ENCODE data around the gene CHCHD2.
"Not testable (repeated sequence)": the region's sequence is repeated elsewhere in the genome, so short reads cannot be mapped to it uniquely, and the experiment has no call there.

Gene CHCHD2

DNA sequence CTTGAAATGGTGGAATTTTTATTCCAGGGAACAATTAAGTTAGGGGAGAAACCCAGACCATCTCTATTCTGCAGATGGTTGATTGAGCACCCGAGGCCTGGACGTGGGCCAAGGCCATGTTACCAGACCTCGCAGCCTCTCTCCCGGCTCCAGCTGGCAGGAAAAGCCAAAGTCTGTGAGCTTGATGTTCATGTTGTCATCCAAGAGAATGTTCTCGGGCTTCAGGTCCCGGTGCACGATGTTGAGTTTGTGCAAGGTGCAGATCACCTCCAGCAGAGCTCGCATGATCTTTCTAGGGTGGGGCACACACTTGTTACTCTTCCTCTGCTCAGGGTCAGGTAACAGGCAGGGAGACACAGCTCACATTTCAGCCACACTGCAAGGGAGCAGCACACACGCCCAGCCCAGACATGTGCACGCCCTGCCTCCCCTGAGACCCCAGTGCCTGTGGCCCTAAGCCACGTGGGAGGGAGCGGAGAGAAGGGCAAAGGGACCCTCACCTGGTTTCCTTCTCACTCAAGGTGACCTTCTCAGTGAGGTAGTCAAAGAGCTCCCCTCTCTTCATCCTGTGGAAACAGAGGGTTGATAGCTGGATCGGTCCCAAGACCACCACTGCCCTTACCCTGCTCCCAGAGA is 23.0 kb downstream of the CHCHD2 start:
- DNase-seq = peak in 36 of 51 donors; percentile 7 to 68 (median 42)

DNA sequence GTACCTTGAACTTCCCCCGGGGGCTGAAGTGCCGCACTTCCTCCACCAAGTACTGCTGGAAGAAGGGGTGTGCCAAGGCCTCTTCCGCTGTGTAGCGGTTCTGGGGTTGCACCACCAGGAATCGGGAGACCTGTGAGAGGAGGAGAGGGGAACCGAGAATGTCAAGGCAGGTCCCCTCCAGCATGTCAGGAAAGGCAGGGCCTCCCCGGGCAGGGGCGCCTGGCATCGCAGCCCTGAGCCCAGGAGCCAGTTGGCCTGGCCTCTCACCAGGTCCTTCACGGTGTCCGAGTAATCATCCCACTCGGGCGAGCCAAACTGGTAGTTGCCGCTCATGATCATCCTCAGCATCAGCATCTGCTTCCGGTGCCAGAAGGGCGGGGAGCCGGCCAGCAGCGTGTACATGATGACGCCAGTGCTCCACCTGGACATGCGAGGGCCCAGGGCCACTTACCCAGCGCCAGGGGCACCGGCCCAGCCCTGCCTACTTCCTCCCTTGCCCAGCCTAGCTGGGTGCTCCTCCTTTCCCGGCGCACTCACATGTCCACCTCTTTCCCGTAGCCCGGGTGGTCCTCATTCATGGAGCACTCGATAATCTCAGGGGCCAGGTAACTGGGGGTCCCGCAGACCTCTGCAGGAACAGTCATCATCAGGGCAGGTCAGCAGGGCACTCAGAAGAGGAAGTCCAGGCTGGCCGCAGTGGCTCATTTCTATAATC is 24.5 kb downstream of the CHCHD2 start:
- DNase-seq = no peak

DNA sequence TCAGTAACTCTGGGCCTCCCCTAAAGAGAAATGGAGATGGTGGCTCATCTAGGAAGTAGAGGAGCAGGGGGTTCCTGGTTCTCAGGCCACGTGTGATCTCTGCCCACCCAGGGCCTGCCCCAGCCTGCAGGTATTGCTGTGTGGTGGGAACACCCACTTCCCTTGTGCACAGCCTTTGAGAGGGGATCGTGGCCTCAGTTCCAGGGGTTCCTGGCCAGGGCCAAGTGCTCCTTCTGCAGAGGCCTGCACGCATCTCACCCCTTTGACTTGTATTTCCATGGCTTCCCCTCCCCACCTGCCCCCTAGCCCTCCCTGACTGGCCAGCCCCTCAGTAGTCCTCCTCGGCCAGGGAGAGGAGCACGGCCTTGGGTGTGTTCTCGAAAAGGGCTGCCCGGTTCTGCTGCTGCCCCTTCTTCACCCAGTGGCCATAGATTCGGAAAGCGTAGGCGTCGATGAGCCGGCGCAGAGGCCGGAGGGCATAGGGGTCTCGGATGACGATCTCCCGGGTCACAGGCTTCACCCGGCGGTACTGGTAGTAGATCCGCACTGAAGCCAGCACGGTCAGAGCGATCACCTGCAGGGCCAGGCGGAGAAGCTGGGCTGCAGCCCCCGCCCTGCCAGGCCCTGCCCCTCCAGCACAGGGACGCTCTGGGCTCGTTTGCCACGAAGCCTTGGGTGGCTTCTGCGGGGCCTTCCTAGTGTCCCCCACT is 25.4 kb downstream of the CHCHD2 start:
- DNase-seq = not testable (repeated sequence)

DNA sequence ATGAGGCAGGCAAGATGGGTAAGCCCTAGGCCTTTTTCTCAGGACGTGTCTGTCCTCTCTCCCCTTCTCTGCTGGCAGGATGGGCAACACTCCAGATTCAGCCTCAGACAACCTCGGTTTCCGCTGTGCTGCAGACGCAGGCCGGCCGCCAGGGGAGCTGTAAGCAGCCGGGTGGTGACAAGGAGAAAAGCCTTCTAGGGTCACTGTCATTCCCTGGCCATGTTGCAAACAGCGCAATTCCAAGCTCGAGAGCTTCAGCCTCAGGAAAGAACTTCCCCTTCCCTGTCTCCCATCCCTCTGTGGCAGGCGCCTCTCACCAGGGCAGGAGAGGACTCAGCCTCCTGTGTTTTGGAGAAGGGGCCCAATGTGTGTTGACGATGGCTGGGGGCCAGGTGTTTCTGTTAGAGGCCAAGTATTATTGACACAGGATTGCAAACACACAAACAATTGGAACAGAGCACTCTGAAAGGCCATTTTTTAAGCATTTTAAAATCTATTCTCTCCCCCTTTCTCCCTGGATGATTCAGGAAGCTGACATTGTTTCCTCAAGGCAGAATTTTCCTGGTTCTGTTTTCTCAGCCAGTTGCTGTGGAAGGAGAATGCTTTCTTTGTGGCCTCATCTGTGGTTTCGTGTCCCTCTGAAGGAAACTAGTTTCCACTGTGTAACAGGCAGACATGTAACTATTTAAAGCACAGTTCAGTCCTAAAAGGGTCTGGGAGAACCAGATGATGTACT is 26.7 kb downstream of the CHCHD2 start:
- DNase-seq = peak in 50 of 51 donors; percentile 13 to 91 (median 70)

DNA sequence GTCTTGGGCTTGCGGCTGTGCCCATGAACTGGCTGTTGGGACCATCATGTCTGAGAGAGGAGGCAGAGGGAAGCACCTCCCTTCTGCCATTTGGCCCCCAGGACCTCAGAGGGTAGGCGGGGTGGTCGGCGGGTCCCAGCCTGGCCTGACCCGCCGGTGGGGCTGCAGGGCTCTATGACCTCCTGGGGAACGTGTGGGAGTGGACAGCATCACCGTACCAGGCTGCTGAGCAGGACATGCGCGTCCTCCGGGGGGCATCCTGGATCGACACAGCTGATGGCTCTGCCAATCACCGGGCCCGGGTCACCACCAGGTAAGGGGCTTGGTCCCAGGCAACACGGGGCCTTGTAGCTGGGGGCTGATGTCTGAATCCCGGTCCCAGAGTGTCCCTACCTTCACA is 28.1 kb downstream of the CHCHD2 start:
- no peak for DNase-seq

DNA sequence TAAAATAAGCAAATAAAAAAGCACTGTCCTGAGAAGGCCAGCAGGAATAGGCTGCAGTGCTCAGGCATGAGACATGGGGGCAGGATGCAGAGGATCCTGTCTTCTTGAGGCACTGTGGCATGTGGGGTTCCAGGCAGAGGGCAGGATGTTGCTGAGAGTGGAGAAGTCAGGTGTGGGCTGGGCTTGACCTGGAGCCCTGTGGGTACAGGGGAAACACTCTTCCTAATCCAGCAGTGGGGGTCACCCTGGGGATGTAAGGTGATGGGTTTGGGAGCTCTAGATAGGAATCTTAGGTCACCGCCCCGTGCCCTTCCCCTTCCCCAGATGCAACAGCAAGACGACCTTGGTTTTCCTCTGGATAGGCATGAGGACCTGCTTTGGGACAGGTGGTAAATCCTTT is 28.6 kb downstream of the CHCHD2 start:
- DNase-seq = no peak

DNA sequence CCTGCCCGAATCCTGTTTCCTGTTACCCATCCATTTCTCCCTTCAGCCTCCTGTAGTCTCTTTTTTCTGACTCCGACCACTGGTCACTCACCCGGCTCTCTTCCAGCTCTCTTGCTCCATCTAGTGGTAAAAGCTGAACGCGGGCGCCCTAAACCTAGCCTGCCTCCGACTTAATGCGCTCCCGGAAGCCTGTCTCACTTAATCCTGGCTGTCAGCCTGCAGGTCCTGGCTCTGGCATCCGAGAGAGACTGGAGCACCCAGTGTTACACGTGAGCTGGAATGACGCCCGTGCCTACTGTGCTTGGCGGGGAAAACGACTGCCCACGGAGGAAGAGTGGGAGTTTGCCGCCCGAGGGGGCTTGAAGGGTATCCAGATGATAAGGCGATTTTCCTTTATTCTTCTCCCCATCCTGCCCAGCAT is 31.9 kb downstream of the CHCHD2 start:
- peak in 50 of 51 donors; percentile 11 to 82 (median 58) for DNase-seq

DNA sequence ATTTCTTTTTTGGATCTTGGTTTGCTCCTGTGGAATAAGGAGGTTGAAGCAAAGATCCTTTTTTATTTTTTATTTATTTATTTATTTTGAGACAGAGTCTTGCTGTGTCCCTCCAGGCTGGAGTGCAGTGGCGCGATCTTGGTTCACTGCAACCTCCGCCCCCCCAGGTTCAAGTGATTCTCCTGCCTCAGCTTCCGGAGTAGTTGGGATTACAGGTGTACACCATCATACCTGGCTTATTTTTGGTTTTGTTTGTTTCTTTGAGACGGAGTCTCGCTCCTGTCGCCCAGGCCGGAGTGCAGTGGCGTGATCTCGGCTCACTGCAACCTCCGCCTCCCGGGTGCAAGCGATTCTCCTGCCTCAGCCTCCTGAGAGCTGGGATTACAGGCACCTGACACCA is 39.9 kb downstream of the CHCHD2 start:
- DNase-seq = not testable (repeated sequence)

DNA sequence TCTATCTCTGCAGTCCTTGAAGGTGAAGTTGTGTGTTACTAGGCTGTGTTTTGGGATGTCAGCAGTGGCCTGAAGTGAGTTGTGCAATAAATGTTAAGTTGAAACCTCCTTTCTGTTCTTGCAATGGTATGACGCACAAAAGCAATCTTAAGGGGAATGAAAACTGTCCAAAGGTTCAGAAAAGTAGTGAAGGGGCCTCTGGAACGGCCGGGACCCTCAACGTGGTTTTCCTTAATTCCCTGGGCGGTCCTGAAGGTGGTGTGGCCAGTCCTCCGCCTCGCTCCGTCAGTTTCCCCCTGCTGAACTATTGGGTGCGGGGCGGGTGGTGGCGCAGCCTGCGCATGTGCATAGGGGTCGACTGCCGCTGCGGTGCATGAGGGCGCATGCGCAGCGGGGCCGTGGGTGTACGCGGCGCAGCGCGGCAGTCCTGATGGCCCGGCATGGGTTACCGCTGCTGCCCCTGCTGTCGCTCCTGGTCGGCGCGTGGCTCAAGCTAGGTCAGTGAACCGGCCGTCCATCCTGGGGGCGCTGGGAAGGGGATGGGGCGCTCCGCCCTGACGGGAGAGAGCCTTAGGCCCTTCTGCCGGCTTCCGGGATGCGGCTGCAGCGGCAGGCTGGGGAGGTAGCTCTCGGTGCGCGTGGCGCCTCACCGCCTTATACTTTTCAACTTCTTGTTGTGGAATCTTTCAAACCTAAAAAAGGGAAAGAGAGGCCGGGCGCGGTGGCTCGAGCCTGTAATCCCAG is 42.2 kb downstream of the CHCHD2 start, which contains the start of gene SUMF2:
Gene SUMF2, plus strand, starts transcription at position 405 of the 744 bp plus-strand sequence. Its CDS starts 26 bp downstream, at position 431.
- peak; percentile 42 to 96 (median 85) for DNase-seq

DNA sequence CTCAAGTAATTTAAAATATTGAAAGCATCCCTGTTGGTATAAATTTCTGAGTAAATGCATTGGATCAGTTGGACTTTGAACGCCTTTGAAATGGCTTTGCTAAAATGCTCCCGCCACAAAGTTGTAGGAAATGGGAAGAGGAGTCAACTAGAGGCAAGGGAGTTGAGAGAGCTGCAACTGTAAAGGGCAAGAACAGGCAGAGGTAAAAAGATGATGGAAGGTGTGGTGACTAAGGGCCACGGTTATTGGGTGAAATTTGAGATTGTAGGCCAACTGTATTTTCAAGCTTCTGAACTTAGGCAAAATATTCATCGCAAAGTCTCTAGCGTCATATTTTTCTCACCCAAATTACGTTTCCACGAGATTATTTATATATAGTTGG is 42.8 kb downstream of the CHCHD2 start:
- no peak for DNase-seq

DNA sequence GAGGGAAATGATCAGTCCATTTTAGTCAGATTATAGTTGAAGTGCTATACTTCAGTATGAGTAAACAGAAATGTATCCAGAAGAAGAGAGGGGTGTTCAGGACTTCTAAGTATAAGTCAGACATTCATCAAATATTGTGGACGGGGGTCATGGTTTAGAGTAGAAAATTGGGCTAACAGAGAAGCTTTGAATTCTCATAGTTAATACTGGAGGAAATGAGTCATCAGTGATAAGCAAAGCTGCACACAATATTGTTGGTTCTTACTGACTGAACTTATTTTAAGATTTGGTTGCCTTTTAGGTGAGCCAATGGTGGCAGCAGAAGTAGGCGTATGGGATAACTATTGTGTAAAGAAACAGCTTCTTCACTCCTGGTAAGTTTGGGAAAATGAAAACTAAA is 43.9 kb downstream of the CHCHD2 start:
- no peak for DNase-seq

DNA sequence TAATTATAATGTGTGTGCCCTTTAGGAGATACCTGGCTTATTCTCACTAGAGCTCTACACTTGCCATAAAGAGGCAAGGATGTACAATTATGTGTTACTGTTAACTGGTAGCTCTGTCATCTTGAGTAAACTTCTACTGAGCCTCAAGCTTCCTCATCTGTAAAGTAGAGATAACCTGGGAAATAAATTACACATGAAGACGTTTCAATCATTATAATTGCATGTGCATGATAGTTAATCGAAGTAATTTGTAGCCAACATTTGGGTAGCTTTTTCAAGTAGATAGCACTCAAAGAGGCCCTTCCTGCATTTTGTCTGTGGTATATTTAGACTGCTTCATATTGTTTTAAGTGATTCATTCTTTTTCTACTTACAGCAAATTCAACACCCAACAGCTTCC is 52.3 kb downstream of the CHCHD2 start:
- no peak for DNase-seq

DNA sequence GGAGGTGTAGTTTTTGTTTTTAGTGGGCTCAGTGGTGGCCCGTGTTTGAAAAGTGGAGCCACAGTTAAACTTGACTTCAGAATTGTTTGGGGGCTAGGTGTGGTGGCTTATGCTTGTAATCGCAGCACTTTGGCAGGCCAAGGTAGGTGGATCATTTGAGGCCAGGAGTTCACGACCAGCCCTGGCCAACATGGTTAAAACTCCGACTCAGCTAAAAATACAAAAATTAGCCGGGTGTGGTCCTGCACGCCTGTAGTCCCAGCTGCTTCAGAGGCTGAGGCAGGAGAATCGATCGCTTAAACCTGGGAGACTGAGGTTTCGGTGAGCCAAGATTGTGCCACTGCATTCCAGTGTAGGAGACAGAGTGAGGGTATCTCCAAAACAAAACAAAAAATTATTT is 52.9 kb downstream of the CHCHD2 start:
- no peak for DNase-seq
